Measurements from ENCODE around the gene ENPP5. TPM values are rescaled to one million over a fixed set of nuclear protein-coding genes. Genes with fewer than 3 reads are reported as not detected.
"Not testable (repeated sequence)": the region's sequence is repeated elsewhere in the genome, so short reads cannot be mapped to it uniquely, and the experiment has no call there.

The ENPP5 gene
- total RNA-seq, 1 experiment from 2014 or later = not detected

DNA sequence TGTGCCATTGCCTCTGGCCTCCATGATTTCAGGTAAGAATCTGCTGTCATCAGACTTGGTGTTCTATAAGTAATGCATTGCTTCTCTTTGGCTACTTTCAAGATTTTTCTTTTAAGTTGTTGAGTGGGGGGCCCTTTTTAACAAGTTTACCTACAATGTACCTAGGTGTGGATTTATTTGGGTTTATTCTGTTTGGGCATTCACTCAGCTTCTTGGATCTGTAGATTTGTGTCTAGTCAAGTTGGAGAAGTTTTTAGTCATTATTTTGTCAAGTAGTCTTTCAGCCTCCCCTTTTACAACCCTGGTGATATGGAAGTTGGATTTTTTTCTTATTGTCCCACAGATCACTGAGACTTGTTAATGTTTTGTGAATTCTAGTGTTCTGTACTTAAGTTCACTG, 14.1 kb downstream of the ENPP5 start:
- ChIA-PET CTCF (no interaction called here), POLR2A (interaction anchor here (0.7 kb wide), 1 partner anchor 24 kb away, joined by 3 read pairs; no protein-coding TSS in a partner anchor)
- no peaks in the 10 kb centered on the region for H3K4me1 ChIP-seq (ENCODE audit: control insufficient read depth, insufficient read depth, low read length)
- ATAC-seq = no peak
- no TSS peak for BruUV-seq (replicated peaks)
- intact Hi-C loops (cut with micrococcal nuclease; ENCODE audit: unreplicated experiment) (no loop called here), in situ Hi-C loops (cut with HindIII; ENCODE audit: low pct_unique_long_range_greater_than_20kb, low sequenced_read_pairs) (no loop called here)
- TF ChIP-seq SIN3A (IDR thresholded peaks at IDR 0.05; ENCODE audit: borderline replicate concordance, insufficient read depth, low read depth, low read length) (no peak), POLR2AphosphoS5 (IDR thresholded peaks at IDR 0.05; ENCODE audit: low read depth, low read length) (no peak)
- TF ChIP-seq, protein P1, sequence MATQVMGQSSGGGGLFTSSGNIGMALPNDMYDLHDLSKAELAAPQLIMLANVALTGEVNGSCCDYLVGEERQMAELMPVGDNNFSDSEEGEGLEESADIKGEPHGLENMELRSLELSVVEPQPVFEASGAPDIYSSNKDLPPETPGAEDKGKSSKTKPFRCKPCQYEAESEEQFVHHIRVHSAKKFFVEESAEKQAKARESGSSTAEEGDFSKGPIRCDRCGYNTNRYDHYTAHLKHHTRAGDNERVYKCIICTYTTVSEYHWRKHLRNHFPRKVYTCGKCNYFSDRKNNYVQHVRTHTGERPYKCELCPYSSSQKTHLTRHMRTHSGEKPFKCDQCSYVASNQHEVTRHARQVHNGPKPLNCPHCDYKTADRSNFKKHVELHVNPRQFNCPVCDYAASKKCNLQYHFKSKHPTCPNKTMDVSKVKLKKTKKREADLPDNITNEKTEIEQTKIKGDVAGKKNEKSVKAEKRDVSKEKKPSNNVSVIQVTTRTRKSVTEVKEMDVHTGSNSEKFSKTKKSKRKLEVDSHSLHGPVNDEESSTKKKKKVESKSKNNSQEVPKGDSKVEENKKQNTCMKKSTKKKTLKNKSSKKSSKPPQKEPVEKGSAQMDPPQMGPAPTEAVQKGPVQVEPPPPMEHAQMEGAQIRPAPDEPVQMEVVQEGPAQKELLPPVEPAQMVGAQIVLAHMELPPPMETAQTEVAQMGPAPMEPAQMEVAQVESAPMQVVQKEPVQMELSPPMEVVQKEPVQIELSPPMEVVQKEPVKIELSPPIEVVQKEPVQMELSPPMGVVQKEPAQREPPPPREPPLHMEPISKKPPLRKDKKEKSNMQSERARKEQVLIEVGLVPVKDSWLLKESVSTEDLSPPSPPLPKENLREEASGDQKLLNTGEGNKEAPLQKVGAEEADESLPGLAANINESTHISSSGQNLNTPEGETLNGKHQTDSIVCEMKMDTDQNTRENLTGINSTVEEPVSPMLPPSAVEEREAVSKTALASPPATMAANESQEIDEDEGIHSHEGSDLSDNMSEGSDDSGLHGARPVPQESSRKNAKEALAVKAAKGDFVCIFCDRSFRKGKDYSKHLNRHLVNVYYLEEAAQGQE (IDR thresholded peaks at IDR 0.05; ENCODE audit: insufficient read depth in 1 of 2, low read depth in 2 of 2, low read length in 1 of 2) = no peak
- TF ChIP-seq, protein P2, sequence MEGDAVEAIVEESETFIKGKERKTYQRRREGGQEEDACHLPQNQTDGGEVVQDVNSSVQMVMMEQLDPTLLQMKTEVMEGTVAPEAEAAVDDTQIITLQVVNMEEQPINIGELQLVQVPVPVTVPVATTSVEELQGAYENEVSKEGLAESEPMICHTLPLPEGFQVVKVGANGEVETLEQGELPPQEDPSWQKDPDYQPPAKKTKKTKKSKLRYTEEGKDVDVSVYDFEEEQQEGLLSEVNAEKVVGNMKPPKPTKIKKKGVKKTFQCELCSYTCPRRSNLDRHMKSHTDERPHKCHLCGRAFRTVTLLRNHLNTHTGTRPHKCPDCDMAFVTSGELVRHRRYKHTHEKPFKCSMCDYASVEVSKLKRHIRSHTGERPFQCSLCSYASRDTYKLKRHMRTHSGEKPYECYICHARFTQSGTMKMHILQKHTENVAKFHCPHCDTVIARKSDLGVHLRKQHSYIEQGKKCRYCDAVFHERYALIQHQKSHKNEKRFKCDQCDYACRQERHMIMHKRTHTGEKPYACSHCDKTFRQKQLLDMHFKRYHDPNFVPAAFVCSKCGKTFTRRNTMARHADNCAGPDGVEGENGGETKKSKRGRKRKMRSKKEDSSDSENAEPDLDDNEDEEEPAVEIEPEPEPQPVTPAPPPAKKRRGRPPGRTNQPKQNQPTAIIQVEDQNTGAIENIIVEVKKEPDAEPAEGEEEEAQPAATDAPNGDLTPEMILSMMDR (IDR thresholded peaks at IDR 0.05) = no peak
- peaks cover 5% of the 10 kb centered on the region; the same call in 1 of the 2 replicates for H3K27me3 ChIP-seq (ENCODE audit: control insufficient read depth, insufficient read depth, low read length)
- H3K27ac ChIP-seq (ENCODE audit: low read length) = no peak overlapping the region
- H3K4me3 ChIP-seq (ENCODE audit: low read depth in 2 of 2, low read length in 2 of 2) = no peak overlapping the region
- no peaks in the 10 kb centered on the region for H3K9me3 ChIP-seq (ENCODE audit: control insufficient read depth, insufficient read depth, low read depth, low read length)
- H3K36me3 ChIP-seq (ENCODE audit: control insufficient read depth, insufficient read depth, low read length) = no peaks in the 10 kb centered on the region
- DNase-seq (ENCODE audit: low read depth, low spot score) = no peak

DNA sequence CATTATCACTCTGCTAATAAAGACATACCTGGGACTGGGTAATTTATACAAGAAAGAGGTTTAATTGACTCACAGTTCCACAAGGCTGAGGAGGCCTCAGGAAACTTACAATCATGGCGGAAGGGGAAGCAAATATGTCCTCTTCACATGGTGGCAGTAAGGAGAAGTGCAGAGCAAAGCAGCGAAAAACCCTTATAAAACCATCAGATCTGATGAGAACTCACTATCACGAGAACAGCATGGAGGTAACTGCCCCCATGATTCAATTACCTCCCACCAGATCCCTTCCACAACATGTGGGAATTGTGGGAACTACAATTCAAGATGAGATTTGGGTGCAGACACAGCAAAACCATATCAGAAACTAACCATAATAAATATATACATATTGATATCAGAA, 21.7 kb downstream of the ENPP5 start:
- H3K4me1 ChIP-seq (ENCODE audit: control insufficient read depth, insufficient read depth, low read length); H3K36me3 ChIP-seq (ENCODE audit: control insufficient read depth, insufficient read depth, low read length); H3K9me3 ChIP-seq (ENCODE audit: control insufficient read depth, insufficient read depth, low read depth, low read length); POLR2A ChIA-PET; in situ Hi-C loops (cut with HindIII; ENCODE audit: low pct_unique_long_range_greater_than_20kb, low sequenced_read_pairs); H3K27ac ChIP-seq (ENCODE audit: low read length); H3K4me3 ChIP-seq (ENCODE audit: low read depth in 2 of 2, low read length in 2 of 2); DNase-seq (ENCODE audit: low read depth, low spot score); BruUV-seq (replicated peaks); ATAC-seq; CTCF ChIA-PET; H3K27me3 ChIP-seq (ENCODE audit: control insufficient read depth, insufficient read depth, low read length); intact Hi-C loops (cut with micrococcal nuclease; ENCODE audit: unreplicated experiment): not testable (repeated sequence)

DNA sequence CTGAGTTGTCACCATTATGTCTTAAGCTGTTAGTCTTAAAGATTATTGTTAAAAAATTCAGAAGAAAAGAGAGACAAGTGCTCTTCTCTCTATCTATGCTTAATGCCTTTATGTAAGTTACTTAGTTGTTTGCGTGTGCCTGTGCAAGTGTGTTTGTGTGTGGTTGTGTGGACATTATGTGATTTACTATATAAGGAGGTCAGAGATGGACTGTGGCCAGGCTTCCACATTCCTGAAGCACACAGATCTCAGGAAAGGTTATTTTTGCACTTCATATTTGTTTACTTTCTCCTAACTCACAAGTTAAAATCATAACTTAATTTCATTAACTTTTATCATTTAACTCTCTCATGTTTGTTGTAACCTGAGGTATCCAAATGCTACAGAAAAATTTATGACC, 26.5 kb downstream of the ENPP5 start:
- ChIA-PET CTCF (interaction anchor here (0.6 kb wide), 1 partner anchor 55 kb away, joined by 4 read pairs; no protein-coding TSS in a partner anchor), POLR2A (no interaction called here)
- no peaks in the 10 kb centered on the region for H3K4me1 ChIP-seq (ENCODE audit: control insufficient read depth, insufficient read depth, low read length)
- TF ChIP-seq TCF7L2 (IDR thresholded peaks at IDR 0.05; ENCODE audit: low read depth, low read length) (no peak), POLR2AphosphoS5 (IDR thresholded peaks at IDR 0.05; ENCODE audit: low read depth, low read length) (no peak), SIN3A (IDR thresholded peaks at IDR 0.05; ENCODE audit: borderline replicate concordance, insufficient read depth, low read depth, low read length) (no peak)
- TF ChIP-seq, protein P2 (IDR thresholded peaks at IDR 0.05) = no peak
- TF ChIP-seq, protein P1 (IDR thresholded peaks at IDR 0.05; ENCODE audit: insufficient read depth in 1 of 2, low read depth in 2 of 2, low read length in 1 of 2) = no peak
- ATAC-seq (no peak), DNase-seq (ENCODE audit: low read depth, low spot score) (no peak)
- in situ Hi-C loops (cut with HindIII; ENCODE audit: low pct_unique_long_range_greater_than_20kb, low sequenced_read_pairs) = no loop called here
- H3K27ac ChIP-seq (ENCODE audit: low read length) = no peak overlapping the region
- BruUV-seq (replicated peaks) = no TSS peak
- no peak overlapping the region for H3K4me3 ChIP-seq (ENCODE audit: low read depth in 2 of 2, low read length in 2 of 2)
- no peaks in the 10 kb centered on the region for H3K36me3 ChIP-seq (ENCODE audit: control insufficient read depth, insufficient read depth, low read length)
- no peaks in the 10 kb centered on the region for H3K9me3 ChIP-seq (ENCODE audit: control insufficient read depth, insufficient read depth, low read depth, low read length)
- intact Hi-C loops (cut with micrococcal nuclease; ENCODE audit: unreplicated experiment) = no loop called here
- H3K27me3 ChIP-seq (ENCODE audit: control insufficient read depth, insufficient read depth, low read length) = no peaks in the 10 kb centered on the region
